PC-3 (cell line): ENCODE results near the gene IKZF5. TPM values are rescaled to one million over a fixed set of nuclear protein-coding genes. Genes with fewer than 3 reads are reported as not detected.

Experiments
- ATAC-seq: fragments of 200-7000 bp; cut with Tn5 transposase; 2 replicates; pipeline ENCODE4 v1.9.1; 2020; ENCODE audit warnings: mild to moderate bottlenecking, moderate library complexity
- BruUV-seq: library from RNA; stranded (reverse); fragments of 400-500 nt; replicated peaks from 2 replicates; lab custom pipeline; 2021; lab: Mats Ljungman, UMichigan
- CTCF ChIA-PET: fragments of 300-600 bp; sonication (Branson Sonifier 250); formaldehyde crosslinking; loops from one replicate; lab custom pipeline; 2022; ENCODE audit warnings: antibody characterized with exemption; lab: Charles Lee
- POLR2A ChIA-PET: fragments of 300-600 bp; sonication (Branson Sonifier 250); formaldehyde crosslinking; loops from one replicate; lab custom pipeline; 2022; ENCODE audit warnings: antibody characterized with exemption; ENCODE audit not compliant: unreplicated experiment; lab: Charles Lee
- DNase-seq: peaks from one replicate; pipeline ENCODE4 v3.0.0-alpha.2; 2015
- H2AFZ ChIP-seq: fragments of 300-600 bp; sonication (generic); 2 replicates; pipeline ENCODE4 v1.6.0; 2016; ENCODE audit warnings: antibody characterized with exemption, low read length
- H3F3A ChIP-seq: fragments of 300-600 bp; sonication (generic); one replicate; pipeline ENCODE4 v1.6.0; 2017; ENCODE audit warnings: antibody characterized with exemption, low read length, control low read depth, mild to moderate bottlenecking; ENCODE audit not compliant: unreplicated experiment
- H3K27ac ChIP-seq: fragments of 300-600 bp; sonication (generic); 2 replicates; pipeline ENCODE4 v1.5.1; 2016; ENCODE audit warnings: mild to moderate bottlenecking, low read length
- H3K27me3 ChIP-seq: fragments of 300-600 bp; sonication (generic); 2 replicates; pipeline ENCODE4 v1.6.1; 2016; ENCODE audit warnings: low read length, mixed read lengths
- H3K36me3 ChIP-seq: fragments of 300-600 bp; sonication (generic); 2 replicates; pipeline ENCODE4 v1.6.1; 2016; ENCODE audit warnings: low read depth, mixed run types, low read length, mixed read lengths
- H3K4me1 ChIP-seq: fragments of 300-600 bp; sonication (generic); 2 replicates; pipeline ENCODE4 v1.5.1; 2016; ENCODE audit warnings: low read length; ENCODE audit not compliant: insufficient read depth
- H3K4me2 ChIP-seq: fragments of 300-600 bp; sonication (generic); 2 replicates; pipeline ENCODE4 v1.6.0; 2016; ENCODE audit warnings: low read length
- H3K4me3 ChIP-seq: fragments of 300-600 bp; sonication (generic); 2 replicates; pipeline ENCODE4 v1.5.1; 2016; ENCODE audit warnings: mild to moderate bottlenecking, low read length, mixed read lengths
- H3K79me2 ChIP-seq: fragments of 300-600 bp; sonication (generic); 2 replicates; pipeline ENCODE4 v1.6.1; 2017; ENCODE audit warnings: low read length, mixed read lengths
- H3K9ac ChIP-seq: fragments of 300-600 bp; sonication (generic); 2 replicates; pipeline ENCODE4 v1.6.0; 2016; ENCODE audit warnings: mild to moderate bottlenecking, low read length
- H3K9me2 ChIP-seq: fragments of 300-600 bp; sonication (generic); replicated peaks from 2 replicates; pipeline ENCODE4 v1.6.1; 2016; ENCODE audit warnings: mixed run types, low read length, mixed read lengths
- H3K9me3 ChIP-seq: fragments of 300-600 bp; sonication (generic); 2 replicates; pipeline ENCODE4 v1.6.1; 2016; ENCODE audit warnings: low read length, mixed read lengths
- H4K20me1 ChIP-seq: fragments of 300-600 bp; sonication (generic); 2 replicates; pipeline ENCODE4 v1.6.1; 2016; ENCODE audit warnings: low read length, mixed read lengths
- EZH2 ChIP-seq: fragments of 300-600 bp; sonication (generic); IDR thresholded peaks from one replicate; pipeline ENCODE4 v1.6.1; 2017; ENCODE audit warnings: antibody characterized with exemption, mild to moderate bottlenecking, low read length; ENCODE audit not compliant: unreplicated experiment
- EZH2phosphoT487 ChIP-seq: fragments of 300-600 bp; sonication (generic); IDR thresholded peaks from 2 replicates; pipeline ENCODE4 v1.6.1; 2018; ENCODE audit warnings: mild to moderate bottlenecking, antibody characterized with exemption, low read length, borderline replicate concordance
- intact Hi-C: fragments of 100-400 bp; cut with micrococcal nuclease; formaldehyde crosslinking; loops from 2 replicates; pipeline ENCODE4 v1.9.0; 2023
- total RNA-seq: library from RNA; depleted of rRNA; stranded (reverse); fragments of >200 nt; gene quantifications from 2 replicates; pipeline ENCODE4 v1.2.3, GENCODE V29; 2014
- TF ChIP-seq, protein P1 (sequence below): fragments of 300-600 bp; sonication (generic); conservative IDR thresholded peaks from 2 replicates; pipeline ENCODE4 v1.5.1; 2017; ENCODE audit warnings: antibody characterized with exemption, low read depth, mild to moderate bottlenecking, low read length

Gene IKZF5
- total RNA-seq, 1 experiment from 2014 or later: 1.6 TPM

DNA sequence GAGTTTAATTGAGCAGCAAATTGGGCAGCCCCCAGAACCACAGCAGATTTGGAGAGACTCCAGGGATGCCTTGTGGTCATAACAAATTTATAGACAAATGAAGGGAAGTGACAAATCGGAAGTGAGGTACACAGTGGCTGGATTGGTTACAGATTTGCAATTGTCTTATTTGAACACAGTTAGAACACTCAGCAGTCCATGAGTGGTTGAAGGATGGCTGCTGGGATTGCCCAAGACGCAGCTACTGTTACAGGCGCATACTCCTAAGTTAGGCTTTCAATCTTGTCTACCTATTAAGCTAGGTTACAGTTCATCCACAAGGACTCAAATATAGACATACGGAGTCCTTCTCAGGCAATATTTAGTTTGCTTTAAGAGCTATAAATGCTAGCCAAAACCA, 7.6 kb upstream of the IKZF5 start:
- no peaks in the 10 kb centered on the region for H3K36me3 ChIP-seq
- no peaks in the 10 kb centered on the region for H3F3A ChIP-seq
- no peak overlapping the region for H2AFZ ChIP-seq
- DNase-seq (no peak), ATAC-seq (no peak)
- no peaks in the 10 kb centered on the region for H3K9me2 ChIP-seq
- H3K9ac ChIP-seq: no peak overlapping the region
- H3K4me3 ChIP-seq: no peak overlapping the region
- ChIA-PET POLR2A (no interaction called here), CTCF (no interaction called here)
- H4K20me1 ChIP-seq: no peaks in the 10 kb centered on the region
- BruUV-seq: no TSS peak
- TF ChIP-seq EZH2 (no peak), EZH2phosphoT487 (no peak)
- TF ChIP-seq, protein P1, sequence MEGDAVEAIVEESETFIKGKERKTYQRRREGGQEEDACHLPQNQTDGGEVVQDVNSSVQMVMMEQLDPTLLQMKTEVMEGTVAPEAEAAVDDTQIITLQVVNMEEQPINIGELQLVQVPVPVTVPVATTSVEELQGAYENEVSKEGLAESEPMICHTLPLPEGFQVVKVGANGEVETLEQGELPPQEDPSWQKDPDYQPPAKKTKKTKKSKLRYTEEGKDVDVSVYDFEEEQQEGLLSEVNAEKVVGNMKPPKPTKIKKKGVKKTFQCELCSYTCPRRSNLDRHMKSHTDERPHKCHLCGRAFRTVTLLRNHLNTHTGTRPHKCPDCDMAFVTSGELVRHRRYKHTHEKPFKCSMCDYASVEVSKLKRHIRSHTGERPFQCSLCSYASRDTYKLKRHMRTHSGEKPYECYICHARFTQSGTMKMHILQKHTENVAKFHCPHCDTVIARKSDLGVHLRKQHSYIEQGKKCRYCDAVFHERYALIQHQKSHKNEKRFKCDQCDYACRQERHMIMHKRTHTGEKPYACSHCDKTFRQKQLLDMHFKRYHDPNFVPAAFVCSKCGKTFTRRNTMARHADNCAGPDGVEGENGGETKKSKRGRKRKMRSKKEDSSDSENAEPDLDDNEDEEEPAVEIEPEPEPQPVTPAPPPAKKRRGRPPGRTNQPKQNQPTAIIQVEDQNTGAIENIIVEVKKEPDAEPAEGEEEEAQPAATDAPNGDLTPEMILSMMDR: no peak
- H3K4me2 ChIP-seq: no peak overlapping the region
- H3K4me1 ChIP-seq: no peaks in the 10 kb centered on the region
- no peak overlapping the region for H3K27ac ChIP-seq
- H3K27me3 ChIP-seq: no peaks in the 10 kb centered on the region
- no peaks in the 10 kb centered on the region for H3K79me2 ChIP-seq
- intact Hi-C loops: no loop called here
- no peaks in the 10 kb centered on the region for H3K9me3 ChIP-seq

DNA sequence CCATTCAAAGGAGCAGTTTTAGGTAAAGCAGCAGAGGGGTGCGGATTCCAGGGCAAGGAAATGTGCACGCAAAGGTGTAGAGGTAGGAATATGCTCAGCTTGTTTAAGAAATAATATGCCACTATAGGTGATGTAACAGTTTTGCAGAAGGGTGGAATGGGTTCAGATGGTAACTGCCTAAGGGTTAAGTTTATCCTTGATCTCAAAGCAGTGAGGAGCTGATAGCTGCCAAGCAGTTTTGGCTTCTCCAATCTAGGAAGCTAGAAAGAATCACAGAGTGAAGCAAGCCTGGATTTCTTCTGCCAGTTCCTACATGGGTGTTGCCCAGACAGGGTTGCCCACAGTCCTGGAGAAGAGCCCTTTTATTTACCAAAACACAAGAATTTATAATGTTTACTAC, 6.2 kb upstream of the IKZF5 start:
- TF ChIP-seq EZH2phosphoT487 (no peak), EZH2 (no peak)
- POLR2A ChIA-PET: no interaction called here
- no peaks in the 10 kb centered on the region for H3K9me2 ChIP-seq
- H3K4me2 ChIP-seq: no peak overlapping the region
- ATAC-seq (no peak), DNase-seq (no peak)
- no peaks in the 10 kb centered on the region for H3K79me2 ChIP-seq
- no peaks in the 10 kb centered on the region for H3K36me3 ChIP-seq
- H3K9ac ChIP-seq: no peak overlapping the region
- no peaks in the 10 kb centered on the region for H4K20me1 ChIP-seq
- no peaks in the 10 kb centered on the region for H3F3A ChIP-seq
- no peaks in the 10 kb centered on the region for H3K9me3 ChIP-seq
- no peak overlapping the region for H3K4me3 ChIP-seq
- intact Hi-C loops: no loop called here
- no peak overlapping the region for H2AFZ ChIP-seq
- no peak overlapping the region for H3K27ac ChIP-seq
- H3K27me3 ChIP-seq: no peaks in the 10 kb centered on the region
- H3K4me1 ChIP-seq: no peaks in the 10 kb centered on the region
- CTCF ChIA-PET: no interaction called here
- no TSS peak for BruUV-seq

DNA sequence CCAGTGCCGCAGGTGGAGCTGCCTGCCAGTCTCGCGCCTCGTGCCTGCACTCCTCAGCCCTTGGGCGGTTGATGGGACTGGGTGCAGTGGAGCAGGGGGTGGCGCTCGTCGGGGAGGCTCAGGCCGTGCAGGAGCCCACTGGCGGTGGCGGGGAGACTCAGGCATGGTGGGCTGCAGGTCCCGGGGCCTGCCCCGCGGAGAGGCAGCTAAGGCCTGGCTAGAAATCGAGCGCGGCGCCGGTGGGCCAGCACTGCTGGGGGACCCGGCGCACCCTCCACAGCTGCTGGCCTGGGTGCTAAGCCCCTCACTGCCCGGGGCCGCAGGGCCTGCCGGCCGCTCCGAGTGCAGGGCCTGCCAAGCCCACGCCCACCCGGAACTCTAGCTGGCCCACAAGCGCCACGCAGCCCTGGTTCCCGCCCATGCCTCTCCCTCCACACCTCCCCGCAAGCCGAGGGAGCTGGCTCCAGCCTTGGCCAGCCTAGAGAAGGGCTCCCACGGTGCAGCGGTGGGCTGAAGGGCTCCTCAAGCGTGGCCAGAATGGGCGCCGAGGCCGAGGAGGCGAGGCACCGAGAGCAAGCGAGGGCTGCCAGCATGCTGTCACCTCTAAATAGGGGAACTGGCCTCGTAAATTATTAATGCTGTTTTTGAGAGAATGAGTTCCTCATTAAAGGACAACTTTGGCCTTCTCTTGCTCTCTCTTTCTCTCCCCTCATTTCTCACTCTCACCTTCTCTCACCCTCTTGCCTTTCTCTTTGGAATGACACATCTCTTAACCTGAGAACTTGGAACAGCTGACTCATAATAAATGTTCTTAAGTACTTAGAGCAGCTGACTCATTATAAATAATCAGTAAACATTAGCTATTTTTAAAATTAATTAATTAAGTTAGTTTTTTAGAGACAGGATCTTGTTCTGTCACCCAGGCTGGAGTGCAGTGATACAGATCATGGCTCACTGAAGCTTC, 5.1 kb upstream of the IKZF5 start:
- BruUV-seq: no TSS peak
- no peak; the same call in 1 of the 2 replicates for ATAC-seq
- no peaks in the 10 kb centered on the region for H3K79me2 ChIP-seq
- TF ChIP-seq, protein P1: no peak
- TF ChIP-seq EZH2: no peak
- no peak for TF ChIP-seq EZH2phosphoT487
- intact Hi-C loops: no loop called here
- no peaks in the 10 kb centered on the region for H3F3A ChIP-seq
- H2AFZ ChIP-seq: no peak overlapping the region
- no peak overlapping the region for H3K4me2 ChIP-seq
- H3K9me3 ChIP-seq: no peaks in the 10 kb centered on the region
- POLR2A ChIA-PET: no interaction called here
- no peak overlapping the region for H3K4me3 ChIP-seq
- H3K36me3 ChIP-seq: no peaks in the 10 kb centered on the region
- no peaks in the 10 kb centered on the region for H4K20me1 ChIP-seq
- H3K9me2 ChIP-seq: no peaks in the 10 kb centered on the region
- H3K27ac ChIP-seq: no peak overlapping the region
- no peak overlapping the region for H3K9ac ChIP-seq
- H3K27me3 ChIP-seq: no peaks in the 10 kb centered on the region
- CTCF ChIA-PET: no interaction called here
- H3K4me1 ChIP-seq: no peaks in the 10 kb centered on the region
- no peak for DNase-seq
